NCI-H2081 (cell line): ENCODE measurements around the gene SUGP1.

ENCODE experiments used
- DNase-seq, 2 experiments: peaks; one replicate each; lab custom pipeline; 2025; lab: John Stamatoyannopoulos, UW

The SUGP1 gene

DNA sequence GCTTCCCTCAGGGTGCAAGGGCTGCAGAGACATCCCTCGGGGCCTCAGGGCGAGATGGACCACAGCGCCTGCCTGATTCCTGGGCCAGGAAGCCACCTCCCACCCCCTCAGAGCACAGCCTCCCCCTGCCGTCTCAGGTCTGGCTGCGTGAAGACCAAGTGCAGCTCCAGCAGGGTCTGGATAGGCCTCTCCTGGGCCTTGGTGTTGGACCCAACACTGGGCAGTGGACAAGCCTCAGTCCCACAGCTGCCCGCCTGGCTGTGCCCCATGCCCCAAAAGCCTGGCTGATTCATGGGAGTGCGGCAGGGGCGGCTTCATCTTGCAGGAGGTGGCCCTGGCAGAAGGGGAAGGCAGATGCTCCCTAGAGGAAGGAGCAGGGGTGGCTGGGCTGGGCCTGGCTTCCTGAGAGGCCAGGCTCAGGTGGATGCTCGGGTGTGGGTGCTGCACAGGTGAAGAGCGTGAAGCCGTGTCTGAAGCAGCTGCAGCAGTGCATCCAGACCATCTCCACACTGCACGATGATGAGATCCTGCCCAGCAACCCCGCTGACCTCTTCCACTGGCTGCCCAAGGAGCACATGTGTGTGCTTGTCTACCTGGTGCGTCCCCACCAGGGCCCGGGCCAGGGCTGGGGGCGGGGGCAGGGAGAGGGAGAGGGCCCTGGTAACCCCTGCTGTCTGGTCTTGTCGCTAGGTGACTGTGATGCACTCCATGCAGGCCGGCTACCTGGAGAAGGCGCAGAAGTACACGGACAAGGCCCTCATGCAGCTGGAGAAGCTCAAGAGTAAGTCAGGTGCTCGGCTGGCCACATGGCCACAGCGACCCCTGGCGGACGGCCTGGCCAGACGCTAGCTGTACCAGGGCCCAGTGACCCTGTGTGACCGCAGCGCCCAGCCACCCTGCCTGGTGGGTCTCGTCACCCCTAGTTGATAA, 22.0 kb upstream of the SUGP1 start:
- DNase-seq, result peak; percentile 5 to 42

GRCh38 chr19:19341026-19341425, 20.7 kb upstream of the SUGP1 start:
- no peak for DNase-seq

DNA sequence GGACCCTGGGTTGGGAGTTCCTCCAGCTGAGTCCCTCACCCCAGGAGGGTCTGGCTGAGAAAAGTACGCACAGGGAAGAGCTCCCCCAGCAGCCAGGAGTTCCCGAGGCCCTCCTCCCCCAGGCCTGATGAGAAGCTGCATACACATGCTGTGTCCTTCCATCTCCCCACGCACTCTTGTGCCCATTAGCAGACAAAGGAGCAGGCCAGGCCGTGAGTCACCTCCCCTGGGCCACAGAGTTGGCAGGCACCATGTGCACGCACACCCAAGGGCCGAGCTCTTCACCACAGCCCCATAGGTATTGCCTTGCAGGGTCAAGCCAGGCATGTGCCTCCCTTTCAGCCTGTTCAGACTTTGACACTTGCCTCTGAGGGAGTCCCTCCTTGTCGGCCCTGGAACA, 17.8 kb upstream of the SUGP1 start:
- DNase-seq, result no peak

DNA sequence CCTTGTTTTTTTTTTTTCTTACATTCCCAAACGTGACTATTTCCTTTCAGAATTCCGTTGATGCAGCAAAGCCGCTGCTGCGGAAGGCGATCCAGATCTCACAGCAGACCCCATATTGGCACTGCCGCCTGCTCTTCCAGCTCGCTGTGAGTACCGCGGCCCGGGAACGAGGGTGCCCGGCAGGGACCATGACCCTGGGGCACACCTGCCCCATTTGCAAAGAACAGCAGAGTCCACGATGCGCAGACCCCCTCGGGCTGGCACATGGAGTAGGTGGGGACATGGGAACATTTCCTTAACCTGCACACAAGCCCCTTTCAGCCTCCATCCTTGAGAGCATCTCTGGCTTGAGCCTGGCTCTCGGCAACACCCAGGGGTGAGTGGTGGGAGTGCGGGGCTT, 16.8 kb upstream of the SUGP1 start:
- DNase-seq, result no peak

DNA sequence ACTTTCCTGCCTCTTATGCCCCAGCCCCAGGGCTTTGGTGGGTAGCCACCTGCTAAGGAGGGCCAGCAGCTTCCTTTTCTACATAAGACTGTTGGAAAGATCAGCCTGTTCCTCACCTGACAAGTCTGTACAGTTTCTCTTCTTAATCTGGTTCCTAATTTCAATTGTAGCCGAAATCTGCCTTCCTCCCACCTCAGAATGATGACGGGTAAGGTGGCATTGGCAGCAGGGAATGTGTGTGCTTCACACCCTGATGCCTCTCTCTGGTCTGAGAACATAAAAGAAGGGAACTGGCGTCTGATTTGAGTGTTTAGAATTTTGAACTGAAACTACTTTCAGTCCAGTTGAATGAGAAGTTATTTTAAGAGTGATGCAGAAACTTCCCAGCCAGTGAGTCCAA, 16.3 kb upstream of the SUGP1 start:
- DNase-seq, result no peak

GRCh38 chr19:19335408-19336158, 15.3 kb upstream of the SUGP1 start:
- no peak for DNase-seq

GRCh38 chr19:19334989-19335344, 14.7 kb upstream of the SUGP1 start:
- no peak for DNase-seq

DNA sequence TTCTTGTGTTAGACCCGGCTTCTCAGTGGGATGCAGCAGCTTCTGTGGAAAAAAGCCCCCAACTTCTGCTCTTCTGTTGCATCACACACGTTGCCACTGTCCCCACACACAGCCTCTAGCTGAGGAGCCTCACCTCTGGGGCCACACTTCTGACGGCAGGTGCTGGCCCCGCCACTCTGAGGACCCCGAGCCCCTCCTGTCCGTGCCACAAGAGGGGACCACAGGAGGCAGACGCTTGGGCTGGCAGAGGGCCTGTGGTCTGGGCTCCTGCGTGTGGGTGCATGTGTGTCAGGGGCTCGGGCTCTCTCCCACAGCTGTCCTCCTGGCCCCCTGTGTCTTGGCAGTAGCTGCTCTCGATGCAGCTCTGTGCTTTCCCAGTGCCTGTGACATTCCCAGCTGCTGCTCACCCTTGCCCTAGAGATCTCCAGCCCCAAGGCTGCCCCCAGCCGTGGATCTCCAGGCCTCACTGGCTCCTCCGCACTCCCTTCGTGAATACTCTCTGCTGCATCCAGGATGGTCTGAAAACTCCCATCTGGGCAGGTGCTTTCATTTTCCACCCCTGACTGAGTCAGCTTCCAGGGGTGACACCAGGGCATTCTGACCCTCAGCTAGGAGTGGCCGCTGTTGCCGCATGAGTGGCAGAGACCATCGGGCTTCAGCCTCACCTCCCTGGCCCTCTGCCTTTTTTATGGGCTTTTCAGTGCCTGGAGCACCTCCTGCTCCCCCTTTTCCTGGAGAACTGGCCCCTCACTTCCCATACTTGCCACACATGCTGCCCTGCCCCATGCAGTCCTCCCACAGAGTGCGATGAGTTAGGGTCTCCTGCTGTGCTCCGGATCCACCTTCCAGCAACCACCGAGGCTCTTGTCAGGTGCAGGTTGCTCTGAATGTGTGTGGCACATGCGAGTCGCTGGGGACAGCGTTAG, 14.0 kb upstream of the SUGP1 start:
- DNase-seq, result no peak

DNA sequence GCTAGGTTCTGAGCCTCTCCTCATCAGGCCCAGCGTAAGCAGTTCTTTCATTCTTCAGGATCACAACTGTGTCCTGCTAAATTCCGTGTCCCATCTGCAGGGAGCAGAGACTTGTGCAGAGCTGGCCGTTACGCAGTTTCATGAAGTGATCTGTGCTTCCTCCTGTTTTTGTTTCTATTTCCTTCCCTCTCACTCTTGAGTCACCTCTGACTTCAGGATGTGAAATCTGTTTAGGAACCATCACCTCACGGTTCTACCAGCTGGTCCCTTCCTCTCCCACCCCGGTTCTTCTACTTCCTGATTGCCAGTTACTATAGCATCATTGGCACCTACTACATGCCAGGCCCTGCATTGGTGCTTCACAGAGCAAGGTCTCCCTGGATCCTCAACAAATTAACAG, 8.8 kb upstream of the SUGP1 start:
- no peak for DNase-seq

DNA sequence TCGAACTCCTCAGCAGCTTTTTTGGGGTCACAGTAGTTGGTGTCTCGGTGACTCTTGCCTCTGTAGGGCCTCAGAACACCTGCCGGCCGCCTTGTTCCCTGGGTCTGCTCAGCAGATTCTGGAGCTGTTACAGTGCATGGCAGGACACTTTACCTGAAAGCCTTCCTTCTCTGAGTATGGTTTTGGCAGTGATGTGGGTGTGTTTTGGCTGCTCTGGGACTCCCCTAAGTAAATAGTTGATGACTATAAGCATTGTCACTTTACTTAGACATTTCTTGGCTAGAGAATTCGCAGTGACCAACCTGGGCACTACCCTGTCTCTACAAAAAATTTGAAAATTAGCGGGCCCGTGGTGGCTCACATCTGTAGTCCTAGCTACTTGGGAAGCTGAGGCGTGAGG, 7.4 kb upstream of the SUGP1 start:
- no peak for DNase-seq

- DNase-seq, result no peak
Observed at GRCh38 chr19:19324059-19324770, 3.9 kb upstream of the SUGP1 start.

- peak in 1 of 2 experiments; percentile 44 for DNase-seq
Observed at GRCh38 chr19:19321141-19321577, 850 bp upstream of the SUGP1 start.

GRCh38 chr19:19319732-19320360, 463 bp downstream of the SUGP1 start:
- no peak for DNase-seq

DNA sequence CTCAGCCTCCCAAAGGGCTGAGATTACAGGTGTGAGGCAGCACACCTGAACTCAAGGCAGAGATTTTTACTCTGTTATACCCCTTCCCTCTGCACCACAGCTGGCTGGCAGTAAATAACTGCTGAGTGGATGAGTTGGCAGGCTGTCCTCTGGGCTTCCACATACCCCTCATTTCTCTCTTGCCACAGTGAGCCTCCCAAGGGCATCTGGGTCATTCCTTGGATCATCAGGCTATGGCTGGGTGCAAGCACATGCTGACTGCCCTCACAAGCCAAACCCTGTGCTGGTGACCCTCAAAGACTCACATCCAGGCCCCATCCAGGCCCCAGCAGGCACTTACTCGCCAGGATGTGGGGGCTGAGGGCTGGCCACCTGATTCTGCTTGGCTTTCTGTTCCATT, 4.2 kb downstream of the SUGP1 start:
- no peak for DNase-seq

- no peak for DNase-seq
Observed at GRCh38 chr19:19315444-19315843, 4.9 kb downstream of the SUGP1 start.

DNA sequence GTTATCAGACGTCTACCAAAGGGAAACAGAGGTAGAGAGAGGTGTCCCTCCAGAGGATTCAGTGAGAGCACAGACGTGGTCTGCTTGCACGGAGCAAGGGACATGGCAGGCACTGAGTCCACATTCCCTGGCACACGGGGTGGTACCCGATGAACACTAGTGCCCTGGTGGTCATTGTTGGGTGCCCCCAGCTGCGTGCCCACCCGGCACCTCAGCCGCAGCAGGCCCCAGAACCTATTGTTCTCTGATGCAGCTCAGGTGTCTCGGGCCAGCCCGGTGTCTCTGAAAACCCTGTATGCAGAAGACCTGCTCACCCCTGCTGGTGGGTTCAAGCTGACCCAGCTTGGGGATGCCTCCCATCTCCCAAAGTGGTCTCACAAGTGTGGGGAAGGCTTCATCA, 11.9 kb downstream of the SUGP1 start:
- DNase-seq, result no peak

DNA sequence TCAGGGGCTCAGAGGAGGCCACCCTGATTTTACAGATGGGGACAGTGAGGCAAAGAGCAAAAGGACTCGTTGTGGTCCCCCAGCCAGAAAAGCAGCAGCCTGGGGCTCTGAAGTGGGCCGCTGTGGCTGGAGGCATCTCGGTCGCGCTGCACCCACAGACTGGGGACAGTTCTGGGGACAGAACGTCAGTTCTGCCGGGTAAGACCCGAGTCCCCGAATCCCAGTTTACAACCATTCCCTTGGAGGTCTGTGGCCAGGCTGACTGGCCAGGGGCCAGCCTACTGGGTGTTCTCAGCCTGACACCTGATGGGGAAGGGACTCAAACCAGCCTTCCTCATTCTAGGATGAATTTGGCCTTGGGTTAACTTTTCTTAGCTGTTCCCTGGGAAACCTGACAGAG, 14.1 kb downstream of the SUGP1 start:
- DNase-seq, result no peak

DNA sequence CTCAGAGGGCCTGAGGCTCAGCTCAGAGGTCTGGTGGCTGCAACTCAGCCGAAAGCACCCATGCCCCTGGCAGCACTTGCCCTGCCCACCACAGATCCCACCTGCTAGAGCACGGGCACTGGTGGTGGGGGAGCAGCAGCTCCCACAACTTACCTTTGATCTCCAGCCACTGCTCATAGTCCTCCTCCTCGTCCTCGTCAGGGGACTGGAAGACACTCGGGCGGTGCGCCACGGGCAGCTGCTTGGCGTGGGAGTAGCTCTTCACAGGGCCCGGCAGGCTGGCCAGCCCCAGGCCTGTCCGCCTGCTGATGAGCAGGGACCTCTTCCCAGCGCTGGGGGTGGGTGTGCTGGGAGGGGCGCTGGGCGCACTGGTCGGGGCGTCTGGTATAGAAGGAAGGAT, 14.6 kb downstream of the SUGP1 start:
- no peak for DNase-seq

GRCh38 chr19:19305066-19305465, 15.2 kb downstream of the SUGP1 start:
- no peak for DNase-seq

DNA sequence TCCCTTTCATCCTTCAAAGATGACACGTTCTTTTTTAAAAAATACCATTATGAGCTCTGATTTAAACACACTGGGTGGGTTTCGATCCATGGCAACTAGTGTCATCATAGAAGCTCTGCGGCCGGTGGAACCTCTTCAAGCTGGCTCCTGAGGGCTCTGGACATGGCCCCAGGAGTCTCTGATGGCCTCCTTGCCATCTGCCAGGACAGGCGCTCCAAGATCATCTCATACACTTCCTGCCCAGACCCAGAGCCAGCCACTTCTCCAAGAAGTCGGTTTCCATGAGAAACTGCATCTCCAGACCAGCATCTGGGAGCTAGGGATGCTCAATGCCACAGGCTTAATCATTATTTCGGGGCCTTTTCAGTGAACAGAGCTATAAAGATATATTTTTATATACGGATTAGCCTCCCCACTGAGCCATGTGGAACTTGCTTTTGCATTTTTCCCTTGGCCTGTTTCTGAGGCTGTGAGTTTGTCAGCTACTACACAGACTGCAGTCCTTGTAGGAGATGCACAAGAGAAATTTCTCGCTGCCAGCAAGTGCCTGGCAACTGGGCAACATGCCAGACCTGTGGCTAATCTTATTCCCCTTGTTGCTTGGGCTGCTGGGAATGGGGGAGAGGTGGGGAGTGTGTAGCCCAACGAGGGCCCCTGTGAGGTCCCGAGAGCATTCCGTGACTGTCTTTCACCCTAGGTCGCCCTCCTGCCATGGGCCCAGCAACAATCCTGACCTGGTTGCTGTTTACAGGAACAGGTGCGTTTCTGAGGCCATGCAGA, 15.9 kb downstream of the SUGP1 start:
- no peak for DNase-seq
